Nephron progenitor cell (in vitro differentiated cells): ENCODE measurements around the gene TINAGL1.
A peak's percentile ranks its signal among the peaks of the same experiment; 100 is the strongest.

Experiments used
- DNase-seq: peaks from one replicate; pipeline ENCODE4 v3.0.0; 2021
- H3K27ac Mint-ChIP-seq: 2 replicates; pipeline ENCODE4 v1.8.0; 2021; ENCODE audit warnings: mild to moderate bottlenecking, moderate library complexity, mixed read lengths
- H3K27me3 Mint-ChIP-seq: 2 replicates; pipeline ENCODE4 v1.8.0; 2021; ENCODE audit warnings: mild to moderate bottlenecking, low read depth, mixed read lengths; ENCODE audit not compliant: poor library complexity
- H3K36me3 Mint-ChIP-seq: 2 replicates; pipeline ENCODE4 v1.8.0; 2021; ENCODE audit warnings: low read depth, mixed read lengths
- H3K4me1 Mint-ChIP-seq: 2 replicates; pipeline ENCODE4 v1.8.0; 2021; ENCODE audit warnings: mixed read lengths
- H3K4me3 Mint-ChIP-seq: 2 replicates; pipeline ENCODE4 v1.8.0; 2021; ENCODE audit warnings: mild to moderate bottlenecking, moderate library complexity, mixed read lengths
- H3K9me3 Mint-ChIP-seq: 2 replicates; pipeline ENCODE4 v1.8.0; 2021; ENCODE audit warnings: mild to moderate bottlenecking, moderate library complexity, mixed read lengths
- TF ChIP-seq, protein P1 (sequence below): fragments of 200-600 bp; sonication (generic); IDR thresholded peaks from 2 replicates; pipeline ENCODE4 v1.5.0; 2021; ENCODE audit warnings: antibody characterized with exemption

Gene TINAGL1

DNA sequence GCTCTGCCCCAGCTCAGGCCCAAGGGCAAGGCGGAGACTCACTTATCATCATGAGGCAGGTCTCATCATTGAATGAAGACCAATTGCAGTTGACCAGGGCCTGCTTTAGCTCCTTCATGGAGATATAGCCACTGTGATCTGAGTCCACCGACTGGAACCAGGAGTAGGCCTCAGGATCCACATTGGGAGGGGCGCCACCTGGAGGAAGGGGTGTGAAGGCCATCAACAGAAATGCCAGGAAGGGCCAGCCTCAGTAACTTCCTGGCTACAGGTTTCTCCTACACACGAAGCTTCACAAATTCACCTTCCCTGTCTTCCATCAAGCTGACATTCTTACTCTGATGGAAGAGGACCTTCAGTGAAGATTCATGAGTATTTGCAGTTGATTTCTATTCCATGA, 56.8 kb downstream of the TINAGL1 start:
- TF ChIP-seq, protein P1, sequence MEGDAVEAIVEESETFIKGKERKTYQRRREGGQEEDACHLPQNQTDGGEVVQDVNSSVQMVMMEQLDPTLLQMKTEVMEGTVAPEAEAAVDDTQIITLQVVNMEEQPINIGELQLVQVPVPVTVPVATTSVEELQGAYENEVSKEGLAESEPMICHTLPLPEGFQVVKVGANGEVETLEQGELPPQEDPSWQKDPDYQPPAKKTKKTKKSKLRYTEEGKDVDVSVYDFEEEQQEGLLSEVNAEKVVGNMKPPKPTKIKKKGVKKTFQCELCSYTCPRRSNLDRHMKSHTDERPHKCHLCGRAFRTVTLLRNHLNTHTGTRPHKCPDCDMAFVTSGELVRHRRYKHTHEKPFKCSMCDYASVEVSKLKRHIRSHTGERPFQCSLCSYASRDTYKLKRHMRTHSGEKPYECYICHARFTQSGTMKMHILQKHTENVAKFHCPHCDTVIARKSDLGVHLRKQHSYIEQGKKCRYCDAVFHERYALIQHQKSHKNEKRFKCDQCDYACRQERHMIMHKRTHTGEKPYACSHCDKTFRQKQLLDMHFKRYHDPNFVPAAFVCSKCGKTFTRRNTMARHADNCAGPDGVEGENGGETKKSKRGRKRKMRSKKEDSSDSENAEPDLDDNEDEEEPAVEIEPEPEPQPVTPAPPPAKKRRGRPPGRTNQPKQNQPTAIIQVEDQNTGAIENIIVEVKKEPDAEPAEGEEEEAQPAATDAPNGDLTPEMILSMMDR = peak; percentile 23
- peak; percentile 34 for DNase-seq
- H3K27ac Mint-ChIP-seq = no peak overlapping the region
- no peak overlapping the region for H3K4me3 Mint-ChIP-seq
- peaks cover 15% of the 10 kb centered on the region for H3K36me3 Mint-ChIP-seq
- H3K4me1 Mint-ChIP-seq = peaks cover 11% of the 10 kb centered on the region
- H3K27me3 Mint-ChIP-seq = no peaks in the 10 kb centered on the region
- no peaks in the 10 kb centered on the region for H3K9me3 Mint-ChIP-seq
